ENCODE measurements around the gene SNRNP35. TPM values are rescaled to one million over a fixed set of nuclear protein-coding genes. Genes with fewer than 3 reads are reported as not detected.

The SNRNP35 gene
- total and polyA plus RNA-seq, 2 of the 8 experiments (the other 6 are each of a cell fraction or from before 2014, with no cell fraction given) = 8.0 to 16.9 TPM

GRCh38 chr12:123428591-123428990 lies 29.3 kb upstream of the SNRNP35 start:
- Histone ChIP-seq H3K4me2 (ENCODE audit: insufficient read depth in 1 of 2, low read depth in 2 of 2, low read length in 2 of 2) (no peak overlapping the region), H3K4me1 (replicated peaks in 1 of 4; ENCODE audit: control insufficient read depth in 3 of 4, insufficient read depth in 4 of 4, low read length in 3 of 4) (no peaks in the 10 kb centered on the region), H4K20me1 (replicated peaks in 1 of 2; ENCODE audit: control insufficient read depth in 1 of 2, insufficient read depth in 2 of 2, low read length in 2 of 2) (peaks cover 0 to 3% of the 10 kb centered on the region in 2 experiments), H2BK15ac (ENCODE audit: low read length) (no peak overlapping the region), H3K14ac (ENCODE audit: insufficient read length) (no peak overlapping the region), H2BK120ac (replicated peaks; ENCODE audit: low read depth, low read length) (no peak overlapping the region), H3K36me3 (ENCODE audit: control insufficient read depth in 2 of 4, insufficient read depth in 4 of 4, low read length in 3 of 4) (no peaks in the 10 kb centered on the region), H3K23ac (ENCODE audit: insufficient read length) (no peak overlapping the region), H2BK12ac (ENCODE audit: low read depth, low read length) (no peak overlapping the region), H4K91ac (replicated peaks; ENCODE audit: insufficient read length, low read length) (no peak overlapping the region), H2BK5ac (ENCODE audit: low read depth, low read length) (no peak overlapping the region), H2BK20ac (ENCODE audit: low read length) (no peak overlapping the region), H3K79me1 (ENCODE audit: low read depth, low read length) (no peaks in the 10 kb centered on the region), H3K9me3 (ENCODE audit: insufficient read depth in 2 of 2, low read depth in 1 of 2, low read length in 1 of 2) (no peaks in the 10 kb centered on the region), H4K8ac (ENCODE audit: extremely low read depth, insufficient read depth, low read length) (no peak overlapping the region), H3K9ac (replicated peaks in 1 of 4; ENCODE audit: extremely low read depth in 1 of 4, low read depth in 3 of 4, low read length in 3 of 4) (no peak overlapping the region), H3K27me3 (replicated peaks in 1 of 4; ENCODE audit: control insufficient read depth in 3 of 4, extremely low read depth in 1 of 4, insufficient read depth in 3 of 4, low read length in 3 of 4) (no peaks in the 10 kb centered on the region), H4K5ac (ENCODE audit: insufficient read length, low read depth, low read length) (no peak overlapping the region), H3K18ac (ENCODE audit: extremely low read depth, low read length) (no peak overlapping the region), H3K79me2 (ENCODE audit: control insufficient read depth in 1 of 2, insufficient read depth in 2 of 2, low read length in 2 of 2) (no peaks in the 10 kb centered on the region), H3K4ac (replicated peaks; ENCODE audit: insufficient read length, low read depth, low read length) (no peak overlapping the region), H2AFZ (ENCODE audit: low read length) (no peak overlapping the region), H3K27ac (ENCODE audit: low read depth, low read length) (no peak overlapping the region), H3K4me3 (ENCODE audit: extremely low read depth in 1 of 4, insufficient read depth in 2 of 4, low read depth in 3 of 4, low read length in 4 of 4) (no peak overlapping the region), H3K23me2 (ENCODE audit: low read depth, low read length) (no peaks in the 10 kb centered on the region), H3K56ac (replicated peaks; ENCODE audit: insufficient read length, low read depth, low read length) (no peak overlapping the region), H2AK5ac (ENCODE audit: low read depth, low read length) (no peak overlapping the region)
- 91% methylated on average over 6 of the region's 6 CpGs; no CpG with 5 or more reads in 1 of the 2 experiments for WGBS, 2 experiments (ENCODE audit: extremely low coverage in 1 of 2, insufficient coverage in 1 of 2, insufficient read length in 1 of 2, insufficient replicate concordance in 2 of 2, low coverage in 1 of 2, low lambda C conversion rate in 2 of 2, missing lambda C conversion rate in 1 of 2)
- TF ChIP-seq PHF8 (conservative IDR thresholded peaks at IDR 0.05; ENCODE audit: low read depth, low read length) (no peak), E2F6 (IDR thresholded peaks at IDR 0.05) (no peak), HDAC6 (IDR thresholded peaks at IDR 0.05; ENCODE audit: low read depth, low read length) (no peak), RXRA (IDR thresholded peaks at IDR 0.05; ENCODE audit: insufficient read depth, low read depth, low read length) (no peak), TEAD4 (IDR thresholded peaks at IDR 0.05; ENCODE audit: low read depth, low read length) (no peak), TAF1 (IDR thresholded peaks at IDR 0.05; ENCODE audit: low read depth, low read length) (no peak)
- POLR2A ChIA-PET (ENCODE audit: partially characterized antibody) = no interaction called here
- CTCF ChIA-PET (ENCODE audit: partially characterized antibody) = no interaction called here
- FAIRE-seq (no peak), DNase-seq (ENCODE audit: low read depth in 1 of 2, low spot score in 2 of 2) (no peak)

Measured in H1 (cell line).